C4-2B (cell line): ENCODE measurements around the gene COG5.

Source experiments
- CTCF ChIP-seq: fragments of 450-650 bp; conservative IDR thresholded peaks from 2 replicates; pipeline ENCODE4 v1.5.1; 2017; ENCODE audit warnings: mild to moderate bottlenecking
- ZFX ChIP-seq: fragments of 450-650 bp; IDR thresholded peaks from 2 replicates; pipeline ENCODE4 v1.6.1; 2017

- no peak for TF ChIP-seq CTCF
- TF ChIP-seq ZFX: no peak
Measured at GRCh38 chr7:107364787-107365186, 198.9 kb downstream of the COG5 start.
